VCaP (cell line): ENCODE results near the gene WDR86.

Experiments used
- H3K27ac ChIP-seq: fragments of 450-650 bp; 2 replicates; pipeline ENCODE4 v1.5.1; 2017
- CTCF ChIP-seq: fragments of 450-650 bp; conservative IDR thresholded peaks from 2 replicates; pipeline ENCODE4 v1.5.1; 2017; ENCODE audit warnings: mild to moderate bottlenecking, moderate library complexity

Gene WDR86

GRCh38 chr7:151374139-151374538 is 35.7 kb downstream of the WDR86 start:
- TF ChIP-seq CTCF: no peak
- no peak overlapping the region for H3K27ac ChIP-seq

GRCh38 chr7:151373599-151373998 is 36.2 kb downstream of the WDR86 start:
- H3K27ac ChIP-seq: no peak overlapping the region
- TF ChIP-seq CTCF: no peak

- H3K27ac ChIP-seq: no peak overlapping the region
- TF ChIP-seq CTCF: no peak
Observed at GRCh38 chr7:151372612-151373265, 37.1 kb downstream of the WDR86 start.

GRCh38 chr7:151371266-151371665 is 38.6 kb downstream of the WDR86 start:
- no peak for TF ChIP-seq CTCF
- no peak overlapping the region for H3K27ac ChIP-seq

- no peak overlapping the region for H3K27ac ChIP-seq
- TF ChIP-seq CTCF: peak; percentile 99
Observed at GRCh38 chr7:151368136-151368571, 41.7 kb downstream of the WDR86 start.

GRCh38 chr7:151367284-151367683 is 42.6 kb downstream of the WDR86 start:
- no peak for TF ChIP-seq CTCF
- H3K27ac ChIP-seq: no peak overlapping the region

GRCh38 chr7:151366880-151367222 is 43.0 kb downstream of the WDR86 start:
- no peak for TF ChIP-seq CTCF
- H3K27ac ChIP-seq: no peak overlapping the region
